HUES6 (cell line): ENCODE measurements around the gene CPM.

Experiments used
- H3K27ac ChIP-seq: 2 replicates; pipeline ENCODE4 v1.7.0; 2013; ENCODE audit warnings: low read depth, mild to moderate bottlenecking, low read length, inconsistent platforms
- H3K27me3 ChIP-seq: 2 replicates; pipeline ENCODE4 v1.6.1; 2013; ENCODE audit warnings: low read length; ENCODE audit not compliant: control insufficient read depth, insufficient read depth
- H3K36me3 ChIP-seq: 2 replicates; pipeline ENCODE4 v1.6.1; 2013; ENCODE audit warnings: low read length; ENCODE audit not compliant: control insufficient read depth, insufficient read depth
- H3K4me1 ChIP-seq: 2 replicates; pipeline ENCODE4 v1.6.1; 2013; ENCODE audit warnings: low read length; ENCODE audit not compliant: control insufficient read depth, insufficient read depth
- H3K4me3 ChIP-seq: 2 replicates; pipeline ENCODE4 v1.5.1; 2013; ENCODE audit warnings: low read depth, low read length
- H3K9ac ChIP-seq: one replicate; pipeline ENCODE4 v1.6.1; 2013; ENCODE audit warnings: mild to moderate bottlenecking, low read length
- H3K9me3 ChIP-seq: 2 replicates; pipeline ENCODE4 v1.6.1; 2013; ENCODE audit warnings: low read depth, low read length; ENCODE audit not compliant: control insufficient read depth, insufficient read depth

CPM gene

DNA sequence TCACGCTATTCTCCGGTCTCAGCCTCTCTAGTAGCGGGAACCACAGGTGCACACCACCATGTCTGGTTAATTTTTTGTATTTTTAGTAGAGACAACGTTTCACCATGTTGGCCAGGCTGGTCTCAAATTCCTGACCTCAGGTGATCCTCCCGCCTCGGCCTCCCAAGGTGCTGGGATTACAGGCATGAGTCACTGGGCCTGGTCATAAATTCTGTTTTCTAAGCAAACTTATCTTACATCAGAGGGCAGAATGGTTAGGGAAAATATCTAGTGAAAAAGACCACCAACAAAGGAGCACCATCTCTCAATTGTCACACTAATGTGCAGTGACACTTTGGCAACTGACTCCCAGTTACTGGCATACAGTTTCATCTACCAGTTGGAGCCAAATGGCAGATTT is 2.8 kb downstream of the CPM start:
- no peak overlapping the region for H3K9ac ChIP-seq
- peaks cover 38% of the 10 kb centered on the region for H3K27me3 ChIP-seq
- H3K4me1 ChIP-seq, result peaks cover 10% of the 10 kb centered on the region
- no peaks in the 10 kb centered on the region for H3K36me3 ChIP-seq
- no peak overlapping the region for H3K27ac ChIP-seq
- no peak overlapping the region for H3K4me3 ChIP-seq
- H3K9me3 ChIP-seq, result 0 out of 2 replicates have a peak, but pooled peaks cover 4% of the 10 kb centered on the region

DNA sequence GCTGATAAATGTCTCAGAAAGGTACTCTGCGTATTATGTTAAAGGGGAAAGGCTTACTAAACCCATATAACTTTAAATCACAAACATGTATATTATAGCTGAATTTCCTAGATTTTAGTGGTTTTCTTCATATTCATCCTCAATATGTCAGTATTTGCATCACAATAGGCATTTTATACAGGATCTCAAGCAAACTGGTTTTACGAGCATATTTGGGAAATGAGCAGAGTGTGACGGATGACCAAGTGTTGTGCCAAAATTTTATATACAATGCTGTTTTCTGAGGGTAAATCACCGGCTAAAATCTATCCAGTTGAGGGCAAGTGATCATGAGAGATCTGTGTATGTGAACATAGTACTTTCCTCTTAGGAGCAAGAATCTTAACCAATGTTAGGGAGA is 8.4 kb downstream of the CPM start:
- H3K4me1 ChIP-seq, result no peaks in the 10 kb centered on the region
- no peak overlapping the region for H3K27ac ChIP-seq

GRCh38 chr12:68919581-68920239 is 13.3 kb downstream of the CPM start:
- Histone ChIP-seq H3K36me3 (no peaks in the 10 kb centered on the region), H3K9ac (no peak overlapping the region), H3K9me3 (peaks cover 5% of the 10 kb centered on the region; the same call in 1 of the 2 replicates), H3K27me3 (no peaks in the 10 kb centered on the region), H3K27ac (no peak overlapping the region), H3K4me3 (no peak overlapping the region), H3K4me1 (no peaks in the 10 kb centered on the region)

More for the DNA sequence above, 8.4 kb downstream of the CPM start:
- Histone ChIP-seq H3K9me3 (0 out of 2 replicates have a peak, but pooled peaks cover 4% of the 10 kb centered on the region), H3K27me3 (no peaks in the 10 kb centered on the region), H3K36me3 (no peaks in the 10 kb centered on the region), H3K4me3 (no peak overlapping the region), H3K9ac (no peak overlapping the region)

- Histone ChIP-seq H3K27ac (no peak overlapping the region), H3K9me3 (peaks cover 5% of the 10 kb centered on the region; the same call in 1 of the 2 replicates), H3K36me3 (no peaks in the 10 kb centered on the region), H3K4me3 (no peak overlapping the region), H3K9ac (no peak overlapping the region), H3K27me3 (no peaks in the 10 kb centered on the region), H3K4me1 (no peaks in the 10 kb centered on the region)
Measured at GRCh38 chr12:68918960-68919359, 14.0 kb downstream of the CPM start.

DNA sequence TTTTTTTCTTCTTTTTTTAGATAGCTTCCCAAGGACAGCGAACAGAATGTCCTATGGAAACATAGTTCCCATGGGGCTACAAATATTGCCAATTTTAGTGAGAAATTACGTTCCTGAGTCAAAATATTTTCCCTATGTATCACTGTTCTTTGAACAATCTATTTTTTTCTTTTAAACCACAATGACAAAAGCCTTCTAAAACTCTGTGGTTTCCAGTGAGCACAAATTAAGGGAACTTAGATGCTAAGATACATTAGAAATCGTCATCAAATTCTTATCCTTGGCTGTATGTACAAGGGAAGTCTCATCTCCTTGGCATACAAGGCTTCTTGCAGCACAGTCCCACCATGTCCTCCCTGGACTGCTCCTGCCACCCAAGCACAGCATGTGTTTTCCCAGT is 17.9 kb downstream of the CPM start:
- Histone ChIP-seq H3K36me3 (no peaks in the 10 kb centered on the region), H3K4me3 (no peak overlapping the region), H3K4me1 (no peaks in the 10 kb centered on the region), H3K9me3 (peaks cover 5% of the 10 kb centered on the region; the same call in 1 of the 2 replicates), H3K9ac (no peak overlapping the region), H3K27me3 (no peaks in the 10 kb centered on the region), H3K27ac (no peak overlapping the region)

DNA sequence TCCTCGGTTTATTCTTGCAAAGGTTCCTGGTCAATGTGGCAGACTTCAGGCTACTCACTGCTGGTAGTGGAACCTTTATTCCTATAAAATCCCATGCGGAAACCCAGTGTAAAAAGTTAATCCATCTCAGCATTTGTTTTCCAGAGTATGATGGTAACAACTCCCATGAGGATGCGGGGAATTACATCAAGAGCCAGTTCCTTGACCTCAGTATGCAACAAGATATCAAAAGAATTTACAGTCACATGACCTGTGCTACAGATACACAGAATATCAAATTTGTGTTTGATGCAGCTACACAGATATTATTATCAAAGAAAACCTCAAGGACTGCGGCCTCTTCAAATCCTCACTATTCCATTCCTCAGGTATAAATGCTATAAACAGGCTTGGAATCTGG is 19.3 kb downstream of the CPM start:
- Histone ChIP-seq H3K36me3 (no peaks in the 10 kb centered on the region), H3K27ac (no peak overlapping the region)

DNA sequence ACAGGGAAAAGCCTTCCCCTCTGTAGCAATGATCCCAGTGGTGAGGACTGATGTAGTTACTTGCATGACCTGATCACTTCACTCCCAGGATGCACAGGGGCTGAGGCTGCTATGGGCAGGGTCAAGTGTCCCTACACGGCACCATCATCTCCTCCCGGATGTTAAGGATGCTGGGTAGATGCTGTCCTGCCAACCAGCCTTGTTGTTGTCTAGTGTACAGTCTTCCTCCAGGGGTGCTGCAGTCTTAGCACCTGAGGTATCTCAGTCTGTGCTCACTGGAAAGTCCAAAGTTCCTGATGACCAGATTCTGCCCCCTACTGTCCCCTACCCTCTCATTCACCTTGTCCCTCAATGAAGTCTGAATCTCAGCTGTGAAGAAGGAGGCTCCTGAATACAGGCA is 20.1 kb downstream of the CPM start:
- no peaks in the 10 kb centered on the region for H3K27me3 ChIP-seq
- no peaks in the 10 kb centered on the region for H3K36me3 ChIP-seq
- no peak overlapping the region for H3K4me3 ChIP-seq
- H3K9me3 ChIP-seq, result no peaks in the 10 kb centered on the region
- H3K27ac ChIP-seq, result no peak overlapping the region
- H3K4me1 ChIP-seq, result no peaks in the 10 kb centered on the region
- no peak overlapping the region for H3K9ac ChIP-seq

More for the DNA sequence above, 19.3 kb downstream of the CPM start:
- Histone ChIP-seq H3K4me3 (no peak overlapping the region), H3K9me3 (peaks cover 3% of the 10 kb centered on the region; the same call in 1 of the 2 replicates), H3K27me3 (no peaks in the 10 kb centered on the region), H3K9ac (no peak overlapping the region), H3K4me1 (no peaks in the 10 kb centered on the region)

DNA sequence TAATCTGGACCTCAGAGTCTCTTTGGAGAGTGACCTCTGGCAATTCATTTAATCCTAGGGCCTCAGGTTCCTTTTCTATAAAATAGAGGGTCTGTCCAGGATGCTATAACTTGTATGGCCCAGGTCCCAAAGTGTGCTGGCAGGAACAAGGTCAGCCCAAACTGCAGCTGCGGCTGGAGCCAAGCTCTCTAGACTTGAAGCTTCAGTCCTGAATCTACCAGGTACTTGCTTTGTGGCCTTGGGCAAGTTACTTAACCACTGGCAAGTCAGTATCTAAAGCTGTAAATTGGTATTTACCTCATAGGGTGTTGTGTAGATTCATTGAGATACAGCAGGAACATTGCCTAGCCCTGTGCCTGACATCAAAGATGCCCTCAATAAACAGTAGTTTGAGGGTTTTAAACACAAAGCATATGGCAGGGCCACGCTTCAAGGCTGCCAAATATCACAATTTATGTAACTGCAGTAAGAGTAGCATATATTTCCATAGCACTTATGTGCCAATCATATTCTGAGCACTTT is 21.7 kb downstream of the CPM start:
- Histone ChIP-seq H3K4me1 (no peaks in the 10 kb centered on the region), H3K27ac (no peak overlapping the region), H3K4me3 (no peak overlapping the region), H3K27me3 (no peaks in the 10 kb centered on the region), H3K9me3 (no peaks in the 10 kb centered on the region), H3K9ac (no peak overlapping the region), H3K36me3 (no peaks in the 10 kb centered on the region)

GRCh38 chr12:68910128-68910527 is 22.8 kb downstream of the CPM start:
- Histone ChIP-seq H3K9me3 (no peaks in the 10 kb centered on the region), H3K4me3 (no peak overlapping the region), H3K9ac (no peak overlapping the region), H3K4me1 (no peaks in the 10 kb centered on the region), H3K27ac (no peak overlapping the region), H3K36me3 (no peaks in the 10 kb centered on the region), H3K27me3 (no peaks in the 10 kb centered on the region)

DNA sequence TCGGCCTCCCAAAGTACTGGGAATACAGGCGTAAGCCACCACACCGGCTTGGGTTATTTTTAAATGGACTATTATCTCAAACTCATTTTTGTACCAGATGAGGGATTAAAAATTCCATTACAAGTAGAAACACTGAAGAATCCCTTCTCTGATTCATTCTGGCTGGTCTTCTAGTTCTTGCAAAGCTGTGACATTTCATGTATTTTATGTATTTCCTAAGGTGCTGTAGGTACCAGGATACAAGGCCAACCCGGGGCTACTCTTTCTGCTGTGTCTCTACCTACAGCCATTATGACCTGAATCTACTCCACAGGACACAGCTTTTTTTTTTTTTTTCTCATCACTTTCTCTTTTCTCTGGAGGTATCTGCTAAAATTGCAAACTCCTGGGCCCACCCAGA is 24.9 kb downstream of the CPM start:
- Histone ChIP-seq H3K36me3 (no peaks in the 10 kb centered on the region), H3K9ac (no peak overlapping the region), H3K4me3 (no peak overlapping the region), H3K4me1 (no peaks in the 10 kb centered on the region), H3K9me3 (no peaks in the 10 kb centered on the region), H3K27ac (no peak overlapping the region), H3K27me3 (no peaks in the 10 kb centered on the region)

DNA sequence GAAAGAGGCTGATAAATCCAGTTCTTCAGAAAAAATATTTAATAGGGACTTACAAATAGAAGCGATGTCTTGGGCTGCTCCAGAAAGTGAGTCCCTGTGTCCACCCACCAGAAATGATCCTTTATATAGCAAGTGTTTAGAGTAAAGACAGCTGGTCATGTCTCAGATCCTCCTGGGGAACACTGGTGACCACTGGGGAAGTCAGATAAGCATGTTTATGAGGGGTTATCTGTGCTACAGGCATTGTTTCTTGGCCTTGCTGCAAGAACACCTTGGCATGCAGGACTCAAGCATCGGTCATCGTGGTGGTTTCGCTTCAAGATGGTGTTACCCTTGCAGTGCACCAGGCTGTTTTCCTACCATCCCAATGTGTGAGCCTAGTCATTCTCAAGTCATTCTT is 27.2 kb downstream of the CPM start:
- H3K9me3 ChIP-seq, result no peaks in the 10 kb centered on the region
- H3K36me3 ChIP-seq, result no peaks in the 10 kb centered on the region
- no peak overlapping the region for H3K4me3 ChIP-seq
- H3K9ac ChIP-seq, result no peak overlapping the region
- no peaks in the 10 kb centered on the region for H3K27me3 ChIP-seq
- H3K27ac ChIP-seq, result no peak overlapping the region
- no peaks in the 10 kb centered on the region for H3K4me1 ChIP-seq
